ENCODE measurements around the gene PDIK1L. TPM values are rescaled to one million over a fixed set of nuclear protein-coding genes. Genes with fewer than 3 reads are reported as not detected.
A peak's percentile ranks its signal among the peaks of the same experiment; 100 is the strongest.

The PDIK1L gene
- total and polyA plus RNA-seq, 9 of the 15 experiments (the other 6 are each of a cell fraction or from before 2014, with no cell fraction given), result 12.8 to 30.2 (median 21.5) TPM

DNA sequence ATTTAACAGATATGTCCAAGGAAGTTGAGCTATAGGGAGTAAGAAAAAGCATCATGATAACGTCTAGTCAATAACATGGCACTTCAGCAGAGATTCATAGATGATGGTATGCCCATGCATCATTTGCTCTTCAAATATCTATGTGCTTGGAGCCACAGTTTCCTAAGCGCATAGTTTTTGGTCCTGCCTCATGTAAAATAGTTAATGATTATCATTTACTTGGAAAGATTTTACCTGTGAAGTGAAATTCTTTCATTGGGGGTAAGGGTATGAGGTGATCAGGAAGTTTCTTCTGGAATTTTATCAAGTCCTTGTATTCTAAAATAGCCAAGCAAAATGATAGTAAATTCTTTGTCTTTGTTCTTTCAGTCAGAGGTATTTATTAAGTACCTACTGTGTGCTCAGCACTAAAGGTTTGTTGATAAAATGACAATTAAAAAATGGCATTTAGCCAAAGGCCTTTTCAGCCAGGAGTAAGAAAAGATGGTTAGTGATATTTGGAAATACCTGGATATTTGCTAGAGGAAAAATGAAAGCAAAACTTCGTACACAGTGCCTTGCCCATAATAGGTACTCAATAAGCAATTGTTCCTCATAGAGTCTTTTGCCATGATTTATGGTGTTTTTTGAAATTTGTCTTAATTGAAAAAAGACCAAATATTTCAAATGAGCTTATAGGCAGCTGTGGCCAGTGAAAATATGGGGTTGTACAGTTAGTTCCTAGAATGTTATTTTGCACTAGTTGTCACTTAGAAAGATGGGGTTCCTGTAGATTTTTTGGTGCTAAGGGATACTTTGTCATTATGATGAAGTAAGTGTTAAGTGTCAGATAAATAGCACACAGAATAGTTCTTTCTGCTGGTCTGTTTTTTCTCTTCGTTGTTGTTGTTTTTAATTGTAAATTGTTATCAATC is 13.1 kb downstream of the PDIK1L start (continued):
- TF ChIP-seq, protein P1, sequence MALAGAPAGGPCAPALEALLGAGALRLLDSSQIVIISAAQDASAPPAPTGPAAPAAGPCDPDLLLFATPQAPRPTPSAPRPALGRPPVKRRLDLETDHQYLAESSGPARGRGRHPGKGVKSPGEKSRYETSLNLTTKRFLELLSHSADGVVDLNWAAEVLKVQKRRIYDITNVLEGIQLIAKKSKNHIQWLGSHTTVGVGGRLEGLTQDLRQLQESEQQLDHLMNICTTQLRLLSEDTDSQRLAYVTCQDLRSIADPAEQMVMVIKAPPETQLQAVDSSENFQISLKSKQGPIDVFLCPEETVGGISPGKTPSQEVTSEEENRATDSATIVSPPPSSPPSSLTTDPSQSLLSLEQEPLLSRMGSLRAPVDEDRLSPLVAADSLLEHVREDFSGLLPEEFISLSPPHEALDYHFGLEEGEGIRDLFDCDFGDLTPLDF (CRISPR knock-in tag; IDR thresholded peaks at IDR 0.05), result no peak
- no peak for TF ChIP-seq FIP1L1 (IDR thresholded peaks at IDR 0.05; ENCODE audit: low read depth, low read length, poor library complexity, severe bottlenecking)
- no peak; the same call in 1 of the 2 replicates for TF ChIP-seq ZNF589 (CRISPR knock-in tag; IDR thresholded peaks at IDR 0.05; ENCODE audit: low read depth)
- TF ChIP-seq HCFC1 (IDR thresholded peaks at IDR 0.05; ENCODE audit: low read depth, low read length), result no peak
- TF ChIP-seq ZNF253 (CRISPR knock-in tag; conservative IDR thresholded peaks at IDR 0.05), result no peak
- TF ChIP-seq MCM2 (IDR thresholded peaks at IDR 0.05; ENCODE audit: low read depth), result no peak
- TF ChIP-seq NBN (IDR thresholded peaks at IDR 0.05; ENCODE audit: low read depth), result no peak
- TF ChIP-seq, protein P2, sequence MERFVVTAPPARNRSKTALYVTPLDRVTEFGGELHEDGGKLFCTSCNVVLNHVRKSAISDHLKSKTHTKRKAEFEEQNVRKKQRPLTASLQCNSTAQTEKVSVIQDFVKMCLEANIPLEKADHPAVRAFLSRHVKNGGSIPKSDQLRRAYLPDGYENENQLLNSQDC (CRISPR knock-in tag; IDR thresholded peaks at IDR 0.05), result no peak
- peak; percentile 88 for TF ChIP-seq SMAD3 (CRISPR knock-in tag; conservative IDR thresholded peaks at IDR 0.05)
- TF ChIP-seq, protein P3, sequence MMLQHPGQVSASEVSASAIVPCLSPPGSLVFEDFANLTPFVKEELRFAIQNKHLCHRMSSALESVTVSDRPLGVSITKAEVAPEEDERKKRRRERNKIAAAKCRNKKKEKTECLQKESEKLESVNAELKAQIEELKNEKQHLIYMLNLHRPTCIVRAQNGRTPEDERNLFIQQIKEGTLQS (IDR thresholded peaks at IDR 0.05), result no peak
- TF ChIP-seq, protein P3 (CRISPR knock-in tag; conservative IDR thresholded peaks at IDR 0.05), result no peak
- TF ChIP-seq GATAD2B (IDR thresholded peaks at IDR 0.05; ENCODE audit: borderline replicate concordance), result peak; percentile 63; the same call in 1 of the 2 replicates
- TF ChIP-seq RUNX1 (IDR thresholded peaks at IDR 0.05; ENCODE audit: low read depth), result no peak
- TF ChIP-seq, protein P4, sequence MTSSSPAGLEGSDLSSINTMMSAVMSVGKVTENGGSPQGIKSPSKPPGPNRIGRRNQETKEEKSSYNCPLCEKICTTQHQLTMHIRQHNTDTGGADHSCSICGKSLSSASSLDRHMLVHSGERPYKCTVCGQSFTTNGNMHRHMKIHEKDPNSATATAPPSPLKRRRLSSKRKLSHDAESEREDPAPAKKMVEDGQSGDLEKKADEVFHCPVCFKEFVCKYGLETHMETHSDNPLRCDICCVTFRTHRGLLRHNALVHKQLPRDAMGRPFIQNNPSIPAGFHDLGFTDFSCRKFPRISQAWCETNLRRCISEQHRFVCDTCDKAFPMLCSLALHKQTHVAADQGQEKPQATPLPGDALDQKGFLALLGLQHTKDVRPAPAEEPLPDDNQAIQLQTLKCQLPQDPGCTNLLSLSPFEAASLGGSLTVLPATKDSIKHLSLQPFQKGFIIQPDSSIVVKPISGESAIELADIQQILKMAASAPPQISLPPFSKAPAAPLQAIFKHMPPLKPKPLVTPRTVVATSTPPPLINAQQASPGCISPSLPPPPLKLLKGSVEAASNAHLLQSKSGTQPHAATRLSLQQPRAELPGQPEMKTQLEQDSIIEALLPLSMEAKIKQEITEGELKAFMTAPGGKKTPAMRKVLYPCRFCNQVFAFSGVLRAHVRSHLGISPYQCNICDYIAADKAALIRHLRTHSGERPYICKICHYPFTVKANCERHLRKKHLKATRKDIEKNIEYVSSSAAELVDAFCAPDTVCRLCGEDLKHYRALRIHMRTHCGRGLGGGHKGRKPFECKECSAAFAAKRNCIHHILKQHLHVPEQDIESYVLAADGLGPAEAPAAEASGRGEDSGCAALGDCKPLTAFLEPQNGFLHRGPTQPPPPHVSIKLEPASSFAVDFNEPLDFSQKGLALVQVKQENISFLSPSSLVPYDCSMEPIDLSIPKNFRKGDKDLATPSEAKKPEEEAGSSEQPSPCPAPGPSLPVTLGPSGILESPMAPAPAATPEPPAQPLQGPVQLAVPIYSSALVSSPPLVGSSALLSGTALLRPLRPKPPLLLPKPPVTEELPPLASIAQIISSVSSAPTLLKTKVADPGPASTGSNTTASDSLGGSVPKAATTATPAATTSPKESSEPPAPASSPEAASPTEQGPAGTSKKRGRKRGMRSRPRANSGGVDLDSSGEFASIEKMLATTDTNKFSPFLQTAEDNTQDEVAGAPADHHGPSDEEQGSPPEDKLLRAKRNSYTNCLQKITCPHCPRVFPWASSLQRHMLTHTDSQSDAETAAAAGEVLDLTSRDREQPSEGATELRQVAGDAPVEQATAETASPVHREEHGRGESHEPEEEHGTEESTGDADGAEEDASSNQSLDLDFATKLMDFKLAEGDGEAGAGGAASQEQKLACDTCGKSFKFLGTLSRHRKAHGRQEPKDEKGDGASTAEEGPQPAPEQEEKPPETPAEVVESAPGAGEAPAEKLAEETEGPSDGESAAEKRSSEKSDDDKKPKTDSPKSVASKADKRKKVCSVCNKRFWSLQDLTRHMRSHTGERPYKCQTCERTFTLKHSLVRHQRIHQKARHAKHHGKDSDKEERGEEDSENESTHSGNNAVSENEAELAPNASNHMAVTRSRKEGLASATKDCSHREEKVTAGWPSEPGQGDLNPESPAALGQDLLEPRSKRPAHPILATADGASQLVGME (CRISPR knock-in tag; IDR thresholded peaks at IDR 0.05), result peak; percentile 53; the same call in 1 of the 2 replicates
- TF ChIP-seq KDM2B (CRISPR knock-in tag; IDR thresholded peaks at IDR 0.05), result no peak
- no peak for TF ChIP-seq PHF8 (IDR thresholded peaks at IDR 0.05; ENCODE audit: borderline replicate concordance, low read length)
- TF ChIP-seq ADNP (tag; IDR thresholded peaks at IDR 0.05), result peak; percentile 69; the same call in 1 of the 2 replicates
- TF ChIP-seq SMAD2 (IDR thresholded peaks at IDR 0.05; ENCODE audit: low read depth, low read length), result no peak
